Right lobe of liver (tissue), 6 donors: ENCODE measurements around the gene GATA2. TPM values are rescaled to one million over a fixed set of nuclear protein-coding genes. Genes with fewer than 3 reads are reported as not detected.

Experiments
- ATAC-seq, 4 donors: fragments of 200-7000 bp; cut with Tn5 transposase; one replicate each; pipeline ENCODE4 v1.9.1; 2020; ENCODE audit warnings: mild to moderate bottlenecking in 4 of 4, moderate library complexity in 4 of 4
- DNase-seq, 3 donors: peaks; one replicate each; pipeline ENCODE4 v3.0.0-alpha.2; 2020
- H3K27ac ChIP-seq, 3 donors: fragments of 200-600 bp; one replicate each; pipeline ENCODE4 v1.8.0; 2022
- H3K27me3 ChIP-seq, 2 donors: fragments of 200-600 bp; one replicate each; pipeline ENCODE4 v1.8.0; 2022
- H3K36me3 ChIP-seq, 4 donors: fragments of 200-600 bp; sonication (generic) in 1 of 4; one replicate each; pipeline versions ENCODE4 v1.5.1 to v1.8.0; 2017 to 2022; ENCODE audit warnings: control low read depth in 1 of 4
- H3K4me1 ChIP-seq, 4 donors: fragments of 200-600 bp; sonication (generic) in 1 of 4; one replicate each; pipeline versions ENCODE4 v1.5.1 to v1.8.0; 2017 to 2022; ENCODE audit warnings: control low read depth in 1 of 4
- H3K4me3 ChIP-seq, 3 donors: fragments of 200-600 bp; one replicate each; pipeline ENCODE4 v1.8.0; 2022
- H3K9me3 ChIP-seq, 4 donors: fragments of 200-600 bp; sonication (generic) in 1 of 4; one replicate each; pipeline versions ENCODE4 v1.5.1 to v1.8.0; 2017 to 2022; ENCODE audit warnings: control low read depth in 1 of 4
- POLR2A ChIP-seq: fragments of 450-650 bp; IDR thresholded peaks from one replicate; pipeline ENCODE4 v1.6.1; 2017; ENCODE audit warnings: antibody characterized with exemption, mild to moderate bottlenecking
- WGBS: methylation state at CpG from one replicate; pipeline ENCODE4 v1.1.6; 2018; ENCODE audit warnings: low coverage, low lambda C conversion rate; ENCODE audit not compliant: insufficient coverage; ENCODE audit errors: missing lambda C conversion rate; 5-methylcytosine and 5-hydroxymethylcytosine counted together
- intact Hi-C, 2 donors: fragments of 100-400 bp; cut with DNase I; formaldehyde crosslinking; loops; one replicate each; pipeline versions ENCODE4 v1.11.2 to v1.14.1; 2022
- total RNA-seq, 6 experiments: library from RNA; depleted of rRNA in 2 of 6; stranded (reverse); fragments of >200 nt in 2 of 6; fragmentation: NEBNext Ultra II Directional in 3 of 6; extraction: Animal tissue kit (Norgen Biotek cat#: 25700) in 3 of 6; gene quantifications; one replicate each; pipeline versions ENCODE4 v1.1.0 to v1.2.4, GENCODE V29; 2016 to 2023
- TF ChIP-seq, protein P1 (sequence below), 4 donors: fragments of 200-600 bp in 3 of 4; fragments of 450-650 bp in 1 of 4; IDR thresholded peaks; one replicate each; pipeline versions ENCODE4 v1.5.1 to v1.8.0; 2016 to 2022; ENCODE audit warnings: antibody characterized with exemption in 4 of 4, mild to moderate bottlenecking in 2 of 4
- donor health status: DM: no; HTN: yes; CAD: no.
- donor health status: DM: no; HTN: no; CAD: no.
- donor health status: DM: no; HTN: no; CAD: no.
- donor health status: DM: no; HTN: yes; CAD: no.
- donor health status: DM: no; HTN: yes; CAD: no.

Gene GATA2
- total RNA-seq, 6 experiments from 2014 or later: 0.60 to 1.3 (median 0.76) TPM

DNA sequence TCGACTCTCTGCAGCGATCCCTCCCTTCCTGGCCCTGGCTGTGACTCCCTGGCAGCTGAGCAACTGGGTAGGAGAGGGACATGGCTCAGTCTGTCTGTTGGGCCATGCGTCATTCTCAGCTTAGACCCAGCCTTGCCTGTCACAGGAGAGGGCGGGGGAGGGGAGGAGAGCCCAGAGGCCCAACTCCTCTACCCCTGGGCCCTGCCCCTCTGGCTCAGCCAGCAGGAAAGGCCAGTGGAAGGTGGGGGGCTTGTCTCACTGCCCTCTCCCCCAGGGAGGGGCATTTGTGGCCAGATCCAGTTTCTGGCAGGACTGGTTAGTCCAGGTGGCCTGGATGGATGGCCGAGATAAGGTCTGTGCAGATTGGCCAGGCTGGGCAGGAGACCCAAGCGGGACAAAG lies 57.9 kb downstream of the GATA2 start:
- Histone ChIP-seq H3K27ac (no peak overlapping the region), H3K4me1 (peaks cover 0 to 7% (median 0%) of the 10 kb centered on the region in 4 donors), H3K4me3 (no peak overlapping the region), H3K36me3 (no peaks in the 10 kb centered on the region), H3K9me3 (no peaks in the 10 kb centered on the region), H3K27me3 (peaks cover 0 to 4% of the 10 kb centered on the region in 2 donors)
- DNase-seq: no peak
- WGBS: 94% methylated on average over 3 of the region's 6 CpGs
- intact Hi-C loops: no loop called here
- TF ChIP-seq POLR2A: no peak
- TF ChIP-seq, protein P1, sequence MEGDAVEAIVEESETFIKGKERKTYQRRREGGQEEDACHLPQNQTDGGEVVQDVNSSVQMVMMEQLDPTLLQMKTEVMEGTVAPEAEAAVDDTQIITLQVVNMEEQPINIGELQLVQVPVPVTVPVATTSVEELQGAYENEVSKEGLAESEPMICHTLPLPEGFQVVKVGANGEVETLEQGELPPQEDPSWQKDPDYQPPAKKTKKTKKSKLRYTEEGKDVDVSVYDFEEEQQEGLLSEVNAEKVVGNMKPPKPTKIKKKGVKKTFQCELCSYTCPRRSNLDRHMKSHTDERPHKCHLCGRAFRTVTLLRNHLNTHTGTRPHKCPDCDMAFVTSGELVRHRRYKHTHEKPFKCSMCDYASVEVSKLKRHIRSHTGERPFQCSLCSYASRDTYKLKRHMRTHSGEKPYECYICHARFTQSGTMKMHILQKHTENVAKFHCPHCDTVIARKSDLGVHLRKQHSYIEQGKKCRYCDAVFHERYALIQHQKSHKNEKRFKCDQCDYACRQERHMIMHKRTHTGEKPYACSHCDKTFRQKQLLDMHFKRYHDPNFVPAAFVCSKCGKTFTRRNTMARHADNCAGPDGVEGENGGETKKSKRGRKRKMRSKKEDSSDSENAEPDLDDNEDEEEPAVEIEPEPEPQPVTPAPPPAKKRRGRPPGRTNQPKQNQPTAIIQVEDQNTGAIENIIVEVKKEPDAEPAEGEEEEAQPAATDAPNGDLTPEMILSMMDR (IDR thresholded peaks at IDR 0.05): no peak
- no peak for ATAC-seq

DNA sequence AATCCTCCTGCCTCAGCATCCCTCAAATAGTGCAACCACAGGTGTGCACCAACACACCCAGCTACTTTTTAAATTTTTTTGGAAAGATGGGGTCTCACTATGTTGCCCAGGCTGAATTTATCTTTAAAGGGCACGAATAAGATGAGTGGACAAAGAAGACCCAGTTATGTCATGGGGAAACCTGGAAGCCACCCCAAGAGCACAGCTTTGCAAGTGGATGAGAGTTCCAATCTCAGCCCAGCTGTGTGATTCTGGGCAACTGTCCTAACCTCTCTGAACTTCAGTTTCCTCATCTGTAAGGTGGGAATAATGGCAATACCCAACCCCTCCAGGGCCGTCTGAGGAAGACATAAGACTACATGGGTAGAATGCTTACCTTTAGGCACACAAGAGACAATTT lies 58.5 kb downstream of the GATA2 start:
- H3K27me3 ChIP-seq: peaks cover 0 to 4% of the 10 kb centered on the region in 2 donors
- 86% methylated on average over 2 of the region's 2 CpGs for WGBS

GRCh38 chr3:128433837-128434165 lies 59.2 kb downstream of the GATA2 start:
- ATAC-seq: no peak
- peaks cover 0 to 4% of the 10 kb centered on the region in 2 donors for H3K27me3 ChIP-seq
- peaks cover 0 to 7% (median 0%) of the 10 kb centered on the region in 4 donors for H3K4me1 ChIP-seq
- H3K4me3 ChIP-seq: no peak overlapping the region
- H3K9me3 ChIP-seq: no peaks in the 10 kb centered on the region
- no peak overlapping the region for H3K27ac ChIP-seq
- no peak for DNase-seq
- no peak for TF ChIP-seq POLR2A
- TF ChIP-seq, protein P1 (IDR thresholded peaks at IDR 0.05): no peak
- WGBS: 60% methylated on average over 1 of the region's 2 CpGs
- H3K36me3 ChIP-seq: no peaks in the 10 kb centered on the region
- intact Hi-C loops: no loop called here

More for the DNA sequence above, 58.5 kb downstream of the GATA2 start:
- no peak for ATAC-seq
- Histone ChIP-seq H3K4me1 (peaks cover 0 to 7% (median 0%) of the 10 kb centered on the region in 4 donors), H3K4me3 (no peak overlapping the region), H3K27ac (no peak overlapping the region), H3K36me3 (no peaks in the 10 kb centered on the region), H3K9me3 (no peaks in the 10 kb centered on the region)
- DNase-seq: no peak
- intact Hi-C loops: no loop called here
- TF ChIP-seq, protein P1 (IDR thresholded peaks at IDR 0.05): no peak
- TF ChIP-seq POLR2A: no peak

- no peak for TF ChIP-seq POLR2A
- TF ChIP-seq, protein P1 (IDR thresholded peaks at IDR 0.05): no peak
- DNase-seq: no peak
- peak overlapping the region in 1 of 3 donors; percentile 19 for H3K4me3 ChIP-seq
- peaks cover 0 to 7% (median 0%) of the 10 kb centered on the region in 4 donors for H3K4me1 ChIP-seq
- no CpG with 5 or more reads among the region's 53 CpGs for WGBS
- intact Hi-C loops: no loop called here
- H3K36me3 ChIP-seq: no peaks in the 10 kb centered on the region
- H3K27ac ChIP-seq: no peak overlapping the region
- no peaks in the 10 kb centered on the region for H3K9me3 ChIP-seq
- no peak for ATAC-seq
- peaks cover 0 to 4% of the 10 kb centered on the region in 2 donors for H3K27me3 ChIP-seq
Observed at GRCh38 chr3:128432971-128433836, 59.8 kb downstream of the GATA2 start.
